Hepatocyte (in vitro differentiated cells): ENCODE results near the gene FBXO8. TPM values are rescaled to one million over a fixed set of nuclear protein-coding genes. Genes with fewer than 3 reads are reported as not detected.

Experiments
- DNase-seq: peaks from one replicate; pipeline ENCODE4 v3.0.0-alpha.2; 2016; ENCODE audit warnings: low spot score
- H2AFZ ChIP-seq: fragments of 200-600 bp; sonication (generic); 2 replicates; pipeline ENCODE4 v1.6.0; 2016; ENCODE audit warnings: antibody characterized with exemption, mild to moderate bottlenecking
- H3K27ac ChIP-seq: fragments of 200-600 bp; sonication (generic); 2 replicates; pipeline ENCODE4 v1.5.1; 2016; ENCODE audit warnings: mild to moderate bottlenecking
- H3K27me3 ChIP-seq: fragments of 200-600 bp; sonication (generic); 2 replicates; pipeline ENCODE4 v1.6.1; 2016
- H3K36me3 ChIP-seq: fragments of 200-600 bp; sonication (generic); replicated peaks from 2 replicates; pipeline ENCODE4 v1.5.1; 2016; ENCODE audit warnings: low read depth; ENCODE audit not compliant: insufficient read depth
- H3K4me1 ChIP-seq: fragments of 200-600 bp; sonication (generic); 2 replicates; pipeline ENCODE4 v1.5.1; 2016; ENCODE audit warnings: mild to moderate bottlenecking, moderate library complexity; ENCODE audit not compliant: insufficient read depth
- H3K4me2 ChIP-seq: fragments of 200-600 bp; sonication (generic); 2 replicates; pipeline ENCODE4 v1.6.0; 2016
- H3K4me3 ChIP-seq: fragments of 200-600 bp; sonication (generic); 2 replicates; pipeline ENCODE4 v1.5.1; 2016; ENCODE audit warnings: mild to moderate bottlenecking
- H3K79me2 ChIP-seq: fragments of 200-600 bp; sonication (generic); 2 replicates; pipeline ENCODE4 v1.6.0; 2017; ENCODE audit warnings: mild to moderate bottlenecking
- H3K9me2 ChIP-seq: fragments of 200-600 bp; sonication (generic); replicated peaks from 2 replicates; pipeline ENCODE4 v1.6.0; 2017; ENCODE audit warnings: mild to moderate bottlenecking; ENCODE audit not compliant: insufficient read depth
- H3K9me3 ChIP-seq: fragments of 200-600 bp; sonication (generic); 2 replicates; pipeline ENCODE4 v1.5.1; 2016; ENCODE audit warnings: low read depth, mild to moderate bottlenecking
- H4K20me1 ChIP-seq: fragments of 200-600 bp; sonication (generic); 2 replicates; pipeline ENCODE4 v1.6.0; 2016; ENCODE audit warnings: mild to moderate bottlenecking; ENCODE audit not compliant: insufficient read depth, poor library complexity, severe bottlenecking
- EZH2 ChIP-seq: fragments of 200-600 bp; sonication (generic); IDR thresholded peaks from 2 replicates; pipeline ENCODE4 v1.6.1; 2016; ENCODE audit warnings: antibody characterized with exemption, mild to moderate bottlenecking, borderline replicate concordance
- EZH2phosphoT487 ChIP-seq: fragments of 200-600 bp; sonication (generic); IDR thresholded peaks from one replicate; pipeline ENCODE4 v1.6.1; 2018; ENCODE audit warnings: antibody characterized with exemption, mild to moderate bottlenecking, low read depth, moderate library complexity; ENCODE audit not compliant: unreplicated experiment, severe bottlenecking
- WGBS: methylation state at CpG from one replicate; pipeline ENCODE4 v1.1.6; 2016; ENCODE audit warnings: low lambda C conversion rate; ENCODE audit errors: missing lambda C conversion rate; 5-methylcytosine and 5-hydroxymethylcytosine counted together
- polyA plus RNA-seq: library from polyadenylated mRNA; unstranded; fragments of >200 nt; fragmentation: Nextera tagmentation; extraction: Ambion mirVana; gene quantifications from 2 replicates; pipeline ENCODE4 v1.2.1, GENCODE V29; 2016
- total RNA-seq: library from RNA; depleted of rRNA; stranded (reverse); fragments of >200 nt; gene quantifications from 2 replicates; pipeline ENCODE4 v1.2.3, GENCODE V29; 2014
- TF ChIP-seq, protein P1 (sequence below): fragments of 200-600 bp; sonication (generic); IDR thresholded peaks from 2 replicates; pipeline ENCODE4 v1.5.1; 2016; ENCODE audit warnings: antibody characterized with exemption, mild to moderate bottlenecking; ENCODE audit not compliant: poor library complexity

The FBXO8 gene
- total and polyA plus RNA-seq, 2 experiments from 2014 or later = 21.3 to 35.7 TPM

DNA sequence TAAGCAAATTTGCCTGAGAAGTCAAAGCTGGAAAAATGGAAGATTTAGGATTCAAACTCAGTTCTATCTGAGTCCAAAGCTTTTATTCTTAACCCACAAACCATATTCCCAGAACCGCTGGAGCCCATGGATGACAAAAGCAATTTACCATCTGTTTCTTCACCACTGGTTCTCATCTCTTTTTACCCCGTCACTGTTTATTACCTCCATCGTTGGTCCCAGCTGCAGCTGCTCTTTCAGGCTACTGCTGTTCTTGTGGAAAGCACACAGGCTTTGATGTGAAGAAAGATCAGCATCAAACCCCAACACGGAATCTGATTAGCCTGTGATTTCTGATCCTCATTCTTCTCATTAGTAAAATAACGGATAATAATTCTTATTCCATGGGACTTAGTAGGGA lies 9.5 kb downstream of the FBXO8 start:
- TF ChIP-seq EZH2phosphoT487 (no peak), EZH2 (no peak)
- TF ChIP-seq, protein P1, sequence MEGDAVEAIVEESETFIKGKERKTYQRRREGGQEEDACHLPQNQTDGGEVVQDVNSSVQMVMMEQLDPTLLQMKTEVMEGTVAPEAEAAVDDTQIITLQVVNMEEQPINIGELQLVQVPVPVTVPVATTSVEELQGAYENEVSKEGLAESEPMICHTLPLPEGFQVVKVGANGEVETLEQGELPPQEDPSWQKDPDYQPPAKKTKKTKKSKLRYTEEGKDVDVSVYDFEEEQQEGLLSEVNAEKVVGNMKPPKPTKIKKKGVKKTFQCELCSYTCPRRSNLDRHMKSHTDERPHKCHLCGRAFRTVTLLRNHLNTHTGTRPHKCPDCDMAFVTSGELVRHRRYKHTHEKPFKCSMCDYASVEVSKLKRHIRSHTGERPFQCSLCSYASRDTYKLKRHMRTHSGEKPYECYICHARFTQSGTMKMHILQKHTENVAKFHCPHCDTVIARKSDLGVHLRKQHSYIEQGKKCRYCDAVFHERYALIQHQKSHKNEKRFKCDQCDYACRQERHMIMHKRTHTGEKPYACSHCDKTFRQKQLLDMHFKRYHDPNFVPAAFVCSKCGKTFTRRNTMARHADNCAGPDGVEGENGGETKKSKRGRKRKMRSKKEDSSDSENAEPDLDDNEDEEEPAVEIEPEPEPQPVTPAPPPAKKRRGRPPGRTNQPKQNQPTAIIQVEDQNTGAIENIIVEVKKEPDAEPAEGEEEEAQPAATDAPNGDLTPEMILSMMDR = no peak

DNA sequence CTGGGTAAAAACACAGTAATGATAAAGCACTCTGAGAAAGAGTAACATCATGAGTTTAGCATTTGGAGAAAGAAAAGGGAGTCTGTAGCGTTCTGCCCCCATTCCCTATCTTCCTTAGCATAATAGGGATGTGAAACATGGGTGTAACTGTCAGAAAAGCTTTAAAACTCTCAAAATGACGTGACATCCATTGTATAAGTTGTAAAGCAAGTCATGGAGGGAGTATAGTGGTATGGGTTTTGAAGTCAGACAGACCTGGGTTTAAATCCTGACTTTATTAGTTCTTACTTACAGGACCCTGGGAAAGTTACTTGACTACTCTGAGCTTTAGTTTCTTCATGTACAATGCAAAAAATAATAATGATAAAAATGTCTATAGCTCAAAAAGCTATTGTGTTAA lies 17.1 kb downstream of the FBXO8 start:
- Histone ChIP-seq H3K4me3 (no peak overlapping the region), H3K27me3 (no peaks in the 10 kb centered on the region), H3K36me3 (no peaks in the 10 kb centered on the region), H3K4me1 (no peaks in the 10 kb centered on the region), H2AFZ (no peak overlapping the region), H3K9me2 (no peaks in the 10 kb centered on the region), H3K9me3 (no peaks in the 10 kb centered on the region), H3K79me2 (peaks cover 50% of the 10 kb centered on the region), H3K27ac (no peak overlapping the region), H4K20me1 (no peaks in the 10 kb centered on the region), H3K4me2 (no peak overlapping the region)
- TF ChIP-seq, protein P1 = no peak
- TF ChIP-seq EZH2phosphoT487 (no peak), EZH2 (no peak)
- 79% methylated on average over 2 of the region's 2 CpGs for WGBS
- DNase-seq = no peak

More for the DNA sequence above, 9.5 kb downstream of the FBXO8 start:
- Histone ChIP-seq H3K9me3 (no peaks in the 10 kb centered on the region), H3K4me3 (no peak overlapping the region), H4K20me1 (peaks cover 5% of the 10 kb centered on the region), H2AFZ (no peak overlapping the region), H3K36me3 (no peaks in the 10 kb centered on the region), H3K4me2 (no peak overlapping the region), H3K4me1 (no peaks in the 10 kb centered on the region), H3K27me3 (no peaks in the 10 kb centered on the region), H3K9me2 (no peaks in the 10 kb centered on the region), H3K79me2 (peaks cover 86% of the 10 kb centered on the region), H3K27ac (no peak overlapping the region)
- DNase-seq = no peak
- WGBS = 80% methylated on average over 5 of the region's 5 CpGs

DNA sequence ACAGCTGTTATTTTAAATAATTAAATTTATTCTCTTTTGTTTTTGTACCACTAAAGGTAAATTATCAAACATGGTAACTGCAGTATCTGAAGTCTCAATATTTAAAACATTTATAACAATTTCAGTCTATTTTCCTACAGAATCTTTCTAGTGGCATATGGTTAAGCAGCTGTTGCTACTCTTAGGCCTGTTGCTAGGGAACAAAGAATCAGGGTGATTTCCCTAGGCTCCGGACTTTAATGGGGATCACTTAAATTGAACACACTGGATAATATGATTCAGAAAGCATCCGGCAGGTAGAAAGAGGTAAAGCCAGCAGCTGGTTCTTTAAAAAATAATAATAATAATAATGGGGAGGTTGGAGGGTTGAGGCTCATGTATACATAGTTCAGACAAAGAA lies 17.6 kb downstream of the FBXO8 start:
- no peaks in the 10 kb centered on the region for H3K27me3 ChIP-seq
- 59% methylated on average over 2 of the region's 2 CpGs for WGBS

More for the DNA sequence above, 17.6 kb downstream of the FBXO8 start:
- H3K4me1 ChIP-seq = no peaks in the 10 kb centered on the region
- no peak overlapping the region for H3K4me3 ChIP-seq
- H3K79me2 ChIP-seq = peaks cover 49% of the 10 kb centered on the region
- H3K9me2 ChIP-seq = no peaks in the 10 kb centered on the region
- H3K4me2 ChIP-seq = no peak overlapping the region
- H2AFZ ChIP-seq = no peak overlapping the region
- H3K9me3 ChIP-seq = no peaks in the 10 kb centered on the region
- no peak for DNase-seq
- H4K20me1 ChIP-seq = no peaks in the 10 kb centered on the region
- no peaks in the 10 kb centered on the region for H3K36me3 ChIP-seq
- no peak for TF ChIP-seq EZH2phosphoT487
- no peak for TF ChIP-seq EZH2
- TF ChIP-seq, protein P1 = no peak
- H3K27ac ChIP-seq = no peak overlapping the region
